Endothelial cell of umbilical vein (primary cell): ENCODE data around the gene TMEM207. TPM values are rescaled to one million over a fixed set of nuclear protein-coding genes. Genes with fewer than 3 reads are reported as not detected.

Experiments used
- BruUV-seq: library from RNA; stranded (reverse); fragments of 400-500 nt; replicated peaks from 2 replicates; lab custom pipeline; 2021; lab: Mats Ljungman, UMichigan
- CTCF ChIA-PET: fragments of 300-600, 350-600 bp; sonication (Branson Sonifier 250); formaldehyde crosslinking; loops from one replicate; lab custom pipeline; 2021; ENCODE audit warnings: antibody characterized with exemption, inconsistent platforms; lab: Charles Lee
- POLR2A ChIA-PET: fragments of 300-600, 350-600 bp; sonication (Branson Sonifier 250); formaldehyde crosslinking; loops from one replicate; lab custom pipeline; 2021; ENCODE audit warnings: antibody characterized with exemption, inconsistent platforms; lab: Charles Lee
- DNase-seq: peaks from one replicate; pipeline ENCODE4 v3.0.0-alpha.2; 2011; ENCODE audit warnings: low read depth, low spot score
- FAIRE-seq: peaks from 2 replicates; lab custom pipeline; 2011; peaks lifted over from hg19 to GRCh38; lab: Jason Lieb, UNC
- H2AFZ ChIP-seq: 2 replicates; pipeline ENCODE4 v1.6.0; 2012; ENCODE audit warnings: low read depth, low read length, control low read depth, inconsistent platforms
- H3K27ac ChIP-seq: 2 replicates; pipeline ENCODE4 v1.5.1; 2011; ENCODE audit warnings: low read depth, mild to moderate bottlenecking, control low read depth, low read length, moderate library complexity; ENCODE audit not compliant: insufficient read depth
- H3K27me3 ChIP-seq, 2 experiments: 2 replicates each; pipeline versions ENCODE4 v1.6.0 to v1.6.1; 2011; ENCODE audit warnings: low read length in 2 of 2, mixed read lengths in 1 of 2; ENCODE audit not compliant: control insufficient read depth in 2 of 2, insufficient read depth in 2 of 2
- H3K36me3 ChIP-seq, 2 experiments: 2 replicates in 1 of 2; 3 replicates in 1 of 2; pipeline ENCODE4 v1.5.1; 2011; ENCODE audit warnings: low read length in 2 of 2, mild to moderate bottlenecking in 1 of 2, moderate library complexity in 1 of 2; ENCODE audit not compliant: control insufficient read depth in 2 of 2, insufficient read depth in 2 of 2; ENCODE audit errors: extremely low read depth in 1 of 2
- H3K4me1 ChIP-seq: 3 replicates; pipeline ENCODE4 v1.5.1; 2011; ENCODE audit warnings: mild to moderate bottlenecking, low read length; ENCODE audit not compliant: control insufficient read depth, insufficient read depth; ENCODE audit errors: extremely low read depth
- H3K4me2 ChIP-seq: 2 replicates; pipeline ENCODE4 v1.6.1; 2011; ENCODE audit warnings: low read length, control low read depth, mixed read lengths; ENCODE audit not compliant: insufficient read depth
- H3K4me3 ChIP-seq, 3 experiments: fragments of 200-600 bp in 1 of 3; sonication (generic), shearing (Covaris generic) in 1 of 3; replicated peaks in 1 of 3; 2 replicates each; pipeline ENCODE4 v1.5.1; 2011 to 2016; ENCODE audit warnings: control low read depth in 3 of 3, low read length in 3 of 3, mild to moderate bottlenecking in 2 of 3, inconsistent platforms in 1 of 3, low read depth in 1 of 3, moderate library complexity in 1 of 3; ENCODE audit not compliant: insufficient read depth in 1 of 3
- H3K79me2 ChIP-seq: 2 replicates; pipeline ENCODE4 v1.6.0; 2012; ENCODE audit warnings: low read length, inconsistent platforms; ENCODE audit not compliant: control insufficient read depth, insufficient read depth
- H3K9ac ChIP-seq: replicated peaks from 2 replicates; pipeline ENCODE3; 2011; ENCODE audit warnings: low read length, control low read depth; ENCODE audit not compliant: insufficient read depth; ENCODE audit errors: extremely low read depth
- H3K9me1 ChIP-seq: replicated peaks from 3 replicates; pipeline ENCODE4 v1.6.0; 2011; ENCODE audit warnings: mild to moderate bottlenecking, low read length; ENCODE audit not compliant: control insufficient read depth, insufficient read depth; ENCODE audit errors: extremely low read depth
- H3K9me3 ChIP-seq: replicated peaks from 2 replicates; pipeline ENCODE4 v1.5.1; 2012; ENCODE audit warnings: low read length, inconsistent platforms; ENCODE audit not compliant: control insufficient read depth, insufficient read depth
- H4K20me1 ChIP-seq: replicated peaks from 2 replicates; pipeline ENCODE3; 2011; ENCODE audit warnings: mild to moderate bottlenecking, low read length; ENCODE audit not compliant: control insufficient read depth, insufficient read depth; ENCODE audit errors: extremely low read depth
- EZH2 ChIP-seq: IDR thresholded peaks from 2 replicates; pipeline ENCODE4 v1.6.1; 2012; ENCODE audit warnings: borderline replicate concordance, low read depth, mild to moderate bottlenecking, moderate library complexity, low read length, inconsistent platforms; ENCODE audit not compliant: severe bottlenecking
- FOS ChIP-seq: IDR thresholded peaks from 2 replicates; pipeline ENCODE4 v1.6.1; 2011; ENCODE audit warnings: mild to moderate bottlenecking, low read length, moderate library complexity, borderline replicate concordance; ENCODE audit not compliant: insufficient read depth
- GATA2 ChIP-seq: IDR thresholded peaks from 2 replicates; pipeline ENCODE4 v1.7.0; 2011; ENCODE audit warnings: low read depth, mild to moderate bottlenecking, moderate library complexity, mixed read lengths, low read length; ENCODE audit not compliant: insufficient read length, insufficient read depth
- JUN ChIP-seq: IDR thresholded peaks from 2 replicates; pipeline ENCODE4 v1.6.1; 2011; ENCODE audit warnings: borderline replicate concordance, low read depth; ENCODE audit not compliant: insufficient read length, insufficient read depth
- MYC ChIP-seq: IDR thresholded peaks from one replicate; pipeline ENCODE4 v1.6.1; 2011; ENCODE audit warnings: mild to moderate bottlenecking, low read depth, low read length
- POLR2A ChIP-seq: IDR thresholded peaks from 2 replicates; pipeline ENCODE4 v1.6.1; 2012; ENCODE audit warnings: low read depth, mild to moderate bottlenecking, control low read depth, low read length
- POLR2AphosphoS5 ChIP-seq: IDR thresholded peaks from 2 replicates; pipeline ENCODE4 v1.6.1; 2012; ENCODE audit warnings: low read depth, mild to moderate bottlenecking, control low read depth, low read length, moderate library complexity; ENCODE audit not compliant: insufficient read depth
- dilution Hi-C: fragments of 300-500 bp; cut with MboI; formaldehyde crosslinking; loops from one replicate; pipeline ENCODE4 v1.15.0; 2019; ENCODE audit warnings: low sequenced_read_pairs; ENCODE audit not compliant: extremely low pct_ligation_motif_present
- intact Hi-C: fragments of 100-400 bp; cut with micrococcal nuclease; formaldehyde crosslinking; loops from one replicate; pipeline ENCODE4 v1.10.0; 2022
- polyA plus RNA-seq, 4 experiments: library from polyadenylated mRNA; depleted of rRNA in 3 of 4; stranded (reverse) in 3 of 4; unstranded in 1 of 4; fragments of >200 nt; gene quantifications; 2 replicates each; pipeline versions ENCODE4 v1.2.1 to v1.2.3, GENCODE V29; 2011 to 2012; ENCODE audit warnings: missing spikeins in 1 of 4
- total RNA-seq: library from RNA; stranded (reverse); gene quantifications from 2 replicates; pipeline ENCODE4 v1.2.3, GENCODE V29; 2021
- TF ChIP-seq, protein P1 (sequence below), 2 donors: IDR thresholded peaks; 1 replicate in 1 of 2; 2 replicates in 1 of 2; pipeline ENCODE4 v1.5.1; 2011; ENCODE audit warnings: low read length in 2 of 2, mild to moderate bottlenecking in 2 of 2, moderate library complexity in 2 of 2, control low read depth in 1 of 2, inconsistent platforms in 1 of 2, low read depth in 1 of 2; ENCODE audit not compliant: insufficient read depth in 1 of 2; ENCODE audit errors: extremely low read depth in 1 of 2
- TF ChIP-seq, protein P2 (sequence below): IDR thresholded peaks from 2 replicates; pipeline ENCODE4 v1.6.1; 2011; ENCODE audit not compliant: insufficient read depth, insufficient read length

Gene TMEM207
- total and polyA plus RNA-seq, 2 donors (not counting 3 experiments of a cell fraction or from before 2014, with no cell fraction given) = not detected

DNA sequence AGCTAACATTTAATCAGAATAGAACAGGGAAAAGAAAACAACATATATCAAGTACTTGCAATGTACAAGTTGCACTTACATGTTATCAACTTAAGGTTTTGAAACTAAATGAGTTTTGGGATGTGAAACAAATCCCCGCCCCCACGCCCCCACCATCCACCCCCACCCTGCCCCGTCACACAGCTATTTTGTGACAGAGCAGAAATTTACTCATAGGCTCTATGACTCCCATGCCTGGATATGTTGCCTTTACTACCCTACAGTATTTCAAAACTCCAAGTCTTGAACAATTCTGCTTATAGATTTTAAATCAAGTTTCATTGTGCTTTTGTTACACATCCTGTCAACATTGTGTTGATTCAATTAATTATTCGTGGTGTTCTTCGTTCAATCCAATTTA lies 46.1 kb upstream of the TMEM207 start:
- H3K27ac ChIP-seq = no peak overlapping the region
- dilution Hi-C loops = no loop called here
- CTCF ChIA-PET = interaction anchor here (1.2 kb wide), 1 partner anchor 201 kb away, joined by 3 read pairs; no protein-coding TSS in a partner anchor

More for the DNA sequence above, 46.1 kb upstream of the TMEM207 start:
- Histone ChIP-seq H3K79me2 (no peaks in the 10 kb centered on the region), H3K4me3 (no peak overlapping the region), H3K9me3 (no peaks in the 10 kb centered on the region), H3K4me1 (no peaks in the 10 kb centered on the region), H3K9ac (no peak overlapping the region), H4K20me1 (no peaks in the 10 kb centered on the region), H2AFZ (no peak overlapping the region), H3K36me3 (no peaks in the 10 kb centered on the region), H3K9me1 (no peaks in the 10 kb centered on the region), H3K27me3 (peaks cover 29 to 48% of the 10 kb centered on the region in 2 experiments), H3K4me2 (no peak overlapping the region)
- BruUV-seq = no TSS peak
- intact Hi-C loops = no loop called here
- POLR2A ChIA-PET = no interaction called here
- TF ChIP-seq, protein P1, sequence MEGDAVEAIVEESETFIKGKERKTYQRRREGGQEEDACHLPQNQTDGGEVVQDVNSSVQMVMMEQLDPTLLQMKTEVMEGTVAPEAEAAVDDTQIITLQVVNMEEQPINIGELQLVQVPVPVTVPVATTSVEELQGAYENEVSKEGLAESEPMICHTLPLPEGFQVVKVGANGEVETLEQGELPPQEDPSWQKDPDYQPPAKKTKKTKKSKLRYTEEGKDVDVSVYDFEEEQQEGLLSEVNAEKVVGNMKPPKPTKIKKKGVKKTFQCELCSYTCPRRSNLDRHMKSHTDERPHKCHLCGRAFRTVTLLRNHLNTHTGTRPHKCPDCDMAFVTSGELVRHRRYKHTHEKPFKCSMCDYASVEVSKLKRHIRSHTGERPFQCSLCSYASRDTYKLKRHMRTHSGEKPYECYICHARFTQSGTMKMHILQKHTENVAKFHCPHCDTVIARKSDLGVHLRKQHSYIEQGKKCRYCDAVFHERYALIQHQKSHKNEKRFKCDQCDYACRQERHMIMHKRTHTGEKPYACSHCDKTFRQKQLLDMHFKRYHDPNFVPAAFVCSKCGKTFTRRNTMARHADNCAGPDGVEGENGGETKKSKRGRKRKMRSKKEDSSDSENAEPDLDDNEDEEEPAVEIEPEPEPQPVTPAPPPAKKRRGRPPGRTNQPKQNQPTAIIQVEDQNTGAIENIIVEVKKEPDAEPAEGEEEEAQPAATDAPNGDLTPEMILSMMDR (IDR thresholded peaks at IDR 0.05; ENCODE audit: extremely low read depth in 1 of 2, insufficient read depth in 1 of 2, low read depth in 1 of 2, low read length in 2 of 2) = no peak
- no peak for TF ChIP-seq POLR2A
- TF ChIP-seq, protein P2, sequence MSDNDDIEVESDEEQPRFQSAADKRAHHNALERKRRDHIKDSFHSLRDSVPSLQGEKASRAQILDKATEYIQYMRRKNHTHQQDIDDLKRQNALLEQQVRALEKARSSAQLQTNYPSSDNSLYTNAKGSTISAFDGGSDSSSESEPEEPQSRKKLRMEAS = no peak
- no peak for TF ChIP-seq JUN
- no peak for TF ChIP-seq FOS
- TF ChIP-seq MYC = no peak
- no peak for TF ChIP-seq EZH2
- no peak for TF ChIP-seq GATA2
- no peak for TF ChIP-seq POLR2AphosphoS5
- FAIRE-seq = no peak
- no peak for DNase-seq
